ENCODE results near the gene ABHD2. TPM values are rescaled to one million over a fixed set of nuclear protein-coding genes. Genes with fewer than 3 reads are reported as not detected.

Gene ABHD2
- total RNA-seq, 1 experiment from 2014 or later: 29.7 TPM

DNA sequence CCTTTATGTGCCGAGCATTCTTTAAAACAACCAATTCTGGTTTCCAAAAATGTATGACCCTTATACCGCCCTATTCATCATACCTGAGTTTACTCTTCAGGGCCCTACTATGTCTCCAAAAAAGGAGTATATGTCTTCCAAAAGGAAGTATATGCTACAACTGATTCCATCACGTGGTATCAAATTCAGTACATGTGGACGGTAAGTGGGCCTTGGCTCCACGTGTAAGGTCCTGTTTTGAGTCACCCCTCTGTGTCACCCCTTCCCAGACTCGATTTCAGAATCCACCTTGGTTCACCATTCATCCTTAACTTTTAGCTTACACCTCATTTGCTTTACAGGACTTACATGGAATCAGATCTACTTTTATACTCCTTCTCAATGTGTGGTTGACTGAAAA lies 37.8 kb downstream of the ABHD2 start (continued):
- TF ChIP-seq NR2C2 (CRISPR knock-in tag; IDR thresholded peaks at IDR 0.05) (no peak), ZNF232 (CRISPR knock-in tag; IDR thresholded peaks at IDR 0.05) (no peak)
- TF ChIP-seq, protein P1, sequence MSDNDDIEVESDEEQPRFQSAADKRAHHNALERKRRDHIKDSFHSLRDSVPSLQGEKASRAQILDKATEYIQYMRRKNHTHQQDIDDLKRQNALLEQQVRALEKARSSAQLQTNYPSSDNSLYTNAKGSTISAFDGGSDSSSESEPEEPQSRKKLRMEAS (CRISPR knock-in tag; IDR thresholded peaks at IDR 0.05): no peak

DNA sequence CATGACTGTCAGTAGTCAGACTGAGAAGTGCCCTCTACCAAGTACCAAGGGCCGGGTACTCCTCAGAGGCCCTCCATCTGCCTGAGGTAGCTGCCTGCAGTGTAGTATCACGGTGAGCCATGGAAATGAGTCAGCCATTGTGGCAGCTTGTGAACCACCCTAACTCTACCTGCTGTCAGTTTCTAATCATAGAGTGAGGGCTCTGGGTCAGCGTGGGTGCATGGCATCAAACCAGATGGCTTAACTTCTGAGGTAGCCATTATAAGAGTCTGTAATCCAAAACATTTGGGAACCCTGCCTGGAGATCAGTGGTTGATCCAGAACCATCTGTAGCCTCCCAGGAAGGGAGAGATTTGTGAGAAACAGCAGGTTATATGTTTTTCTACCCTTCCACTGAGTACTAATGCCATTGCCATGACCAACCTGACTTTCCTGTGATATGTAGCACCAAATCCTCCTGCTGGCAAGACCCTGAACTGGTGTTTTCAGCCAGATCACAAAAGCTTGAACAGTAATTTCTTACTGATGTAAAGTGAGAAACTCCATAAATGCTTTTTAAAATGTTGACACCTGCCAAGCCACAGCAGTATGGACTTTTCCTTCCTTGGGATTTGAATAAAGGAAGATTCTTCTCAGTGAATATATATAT lies 38.9 kb downstream of the ABHD2 start:
- ChIA-PET CTCF (interaction anchor here (0.7 to 4.4 kb wide), 10 partner anchors 11 to 80 kb away, joined by 3 to 49 read pairs (median 6); partner anchors contain the start of gene ABHD2), POLR2A (no interaction called here)

DNA sequence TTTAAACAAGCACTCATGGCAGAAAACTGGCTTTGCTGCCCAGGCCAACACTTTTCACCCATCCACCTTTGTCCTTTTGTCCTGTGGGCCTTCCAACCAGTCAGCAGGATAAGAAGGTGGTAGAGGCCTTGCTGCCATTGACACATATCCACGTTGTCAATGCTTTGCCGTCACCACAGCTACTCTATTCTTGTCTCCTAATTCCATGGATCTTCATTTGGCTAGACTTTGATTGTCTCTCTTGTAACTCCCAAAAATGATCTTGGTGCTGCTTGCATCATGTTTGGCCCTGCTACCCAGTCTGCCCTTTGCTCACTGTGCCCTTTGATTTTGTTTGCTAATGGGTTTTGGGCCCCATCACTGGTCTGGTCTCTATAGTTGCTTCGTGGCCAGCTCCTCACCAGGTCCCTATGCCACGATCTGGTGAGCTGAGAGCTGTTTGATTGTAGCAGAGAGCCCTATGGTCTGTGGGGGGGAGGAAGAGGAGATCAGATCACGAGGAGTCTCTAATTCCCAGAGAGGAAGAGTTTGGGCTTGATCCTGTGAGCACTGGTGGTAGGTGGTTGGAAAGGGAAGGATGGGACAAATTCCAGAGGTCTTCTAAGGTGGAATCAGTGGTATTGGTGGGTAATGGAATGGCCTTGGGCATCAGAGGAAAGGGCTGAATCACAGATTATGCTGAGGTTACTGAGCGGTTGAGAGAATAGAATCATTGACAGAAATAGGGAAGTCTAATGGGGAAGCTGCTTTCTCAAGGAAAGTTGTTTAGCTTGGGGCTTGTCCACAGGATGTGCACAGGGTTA lies 40.3 kb downstream of the ABHD2 start:
- Mint-ChIP-seq H3K9me3 (no peaks in the 10 kb centered on the region), H3K27me3 (ENCODE audit: low read depth) (no peaks in the 10 kb centered on the region), H3K4me1 (no peaks in the 10 kb centered on the region), H3K4me3 (no peak overlapping the region), H3K36me3 (peaks cover 10% of the 10 kb centered on the region), H3K27ac (no peak overlapping the region)
- CTCF ChIA-PET: interaction anchor here (0.7 to 4.4 kb wide), 32 partner anchors 10 to 250 kb away, joined by 3 to 49 read pairs (median 8); partner anchors contain the start of gene ABHD2
- POLR2A ChIA-PET: interaction anchor here (1.0 to 1.1 kb wide), 2 partner anchors 14 to 40 kb away, joined by 3 read pairs; partner anchors contain the start of gene ABHD2
- DNase-seq (ENCODE audit: low spot score) (no peak), ATAC-seq (no peak)
- TF ChIP-seq NFE2L1 (CRISPR knock-in tag; IDR thresholded peaks at IDR 0.05) (no peak), GABPB1 (CRISPR knock-in tag; IDR thresholded peaks at IDR 0.05) (peak; percentile 92), NR2C2 (CRISPR knock-in tag; IDR thresholded peaks at IDR 0.05) (no peak)

More for the DNA sequence above, 38.9 kb downstream of the ABHD2 start:
- TF ChIP-seq SOX15 (CRISPR knock-in tag; IDR thresholded peaks at IDR 0.05) (no peak), ATF1 (CRISPR knock-in tag; IDR thresholded peaks at IDR 0.05) (no peak), MXD4 (CRISPR knock-in tag; IDR thresholded peaks at IDR 0.05; ENCODE audit: borderline replicate concordance) (no peak), ELF4 (CRISPR knock-in tag; IDR thresholded peaks at IDR 0.05; ENCODE audit: low read depth) (no peak), ZNF671 (CRISPR knock-in tag; IDR thresholded peaks at IDR 0.05) (no peak), ZNF416 (CRISPR knock-in tag; IDR thresholded peaks at IDR 0.05) (no peak), FOXP1 (CRISPR knock-in tag; IDR thresholded peaks at IDR 0.05; ENCODE audit: borderline replicate concordance) (no peak)
- Mint-ChIP-seq H3K4me1 (peaks cover 11% of the 10 kb centered on the region), H3K27me3 (ENCODE audit: low read depth) (no peaks in the 10 kb centered on the region), H3K36me3 (peaks cover 10% of the 10 kb centered on the region), H3K9me3 (no peaks in the 10 kb centered on the region), H3K27ac (no peak overlapping the region), H3K4me3 (no peak overlapping the region)
- DNase-seq (ENCODE audit: low spot score) (no peak), ATAC-seq (no peak)

DNA sequence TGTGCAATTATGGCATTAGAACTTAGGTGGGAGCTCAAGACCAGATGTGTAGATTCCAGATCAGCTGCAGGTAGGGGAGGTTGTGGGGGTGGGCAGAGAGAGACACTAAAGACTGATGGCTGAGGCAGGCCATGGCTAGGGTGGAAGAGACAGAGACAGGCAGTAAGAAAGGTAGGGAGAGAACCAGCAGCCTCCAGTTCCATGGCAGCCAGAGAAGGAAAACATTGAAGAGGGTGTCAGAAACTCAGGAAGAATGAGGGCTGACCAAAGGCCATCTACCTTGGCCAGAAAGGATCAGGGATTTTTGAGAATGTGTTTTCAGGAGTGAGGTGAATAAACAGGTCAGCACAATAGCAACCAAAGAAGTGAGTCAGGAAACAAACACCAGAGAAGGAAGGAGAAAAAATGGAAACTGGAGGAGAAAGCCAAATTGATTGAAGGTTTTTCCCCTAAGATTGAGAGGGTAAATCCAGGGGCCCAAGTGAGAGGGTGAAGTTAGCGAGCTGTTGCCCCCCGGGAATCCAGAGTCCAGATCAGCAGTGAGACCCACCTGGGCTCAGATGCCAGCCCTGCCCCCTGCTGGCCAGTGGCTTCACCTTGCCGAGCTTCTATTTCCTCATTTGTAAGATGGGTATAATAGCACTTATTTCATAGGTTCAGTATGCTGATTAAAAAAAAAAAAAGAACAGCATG lies 41.0 kb downstream of the ABHD2 start:
- ATAC-seq: peak; percentile 87
- no peaks in the 10 kb centered on the region for H3K27me3 Mint-ChIP-seq (ENCODE audit: low read depth)
- peak; percentile 81 for DNase-seq (ENCODE audit: low spot score)
- POLR2A ChIA-PET: interaction anchor here (1.0 to 1.1 kb wide), 2 partner anchors 14 to 41 kb away, joined by 3 read pairs; partner anchors contain the start of gene ABHD2
- CTCF ChIA-PET: interaction anchor here (0.6 to 4.4 kb wide), 50 partner anchors 10 to 476 kb away, joined by 3 to 49 read pairs (median 6); partner anchors contain the start of genes ABHD2 and HAPLN3
- H3K27ac Mint-ChIP-seq: no peak overlapping the region
- TF ChIP-seq JUN (CRISPR knock-in tag; IDR thresholded peaks at IDR 0.05): no peak
- no peak for TF ChIP-seq NR1H2 (CRISPR knock-in tag; IDR thresholded peaks at IDR 0.05)
- TF ChIP-seq, protein P2, sequence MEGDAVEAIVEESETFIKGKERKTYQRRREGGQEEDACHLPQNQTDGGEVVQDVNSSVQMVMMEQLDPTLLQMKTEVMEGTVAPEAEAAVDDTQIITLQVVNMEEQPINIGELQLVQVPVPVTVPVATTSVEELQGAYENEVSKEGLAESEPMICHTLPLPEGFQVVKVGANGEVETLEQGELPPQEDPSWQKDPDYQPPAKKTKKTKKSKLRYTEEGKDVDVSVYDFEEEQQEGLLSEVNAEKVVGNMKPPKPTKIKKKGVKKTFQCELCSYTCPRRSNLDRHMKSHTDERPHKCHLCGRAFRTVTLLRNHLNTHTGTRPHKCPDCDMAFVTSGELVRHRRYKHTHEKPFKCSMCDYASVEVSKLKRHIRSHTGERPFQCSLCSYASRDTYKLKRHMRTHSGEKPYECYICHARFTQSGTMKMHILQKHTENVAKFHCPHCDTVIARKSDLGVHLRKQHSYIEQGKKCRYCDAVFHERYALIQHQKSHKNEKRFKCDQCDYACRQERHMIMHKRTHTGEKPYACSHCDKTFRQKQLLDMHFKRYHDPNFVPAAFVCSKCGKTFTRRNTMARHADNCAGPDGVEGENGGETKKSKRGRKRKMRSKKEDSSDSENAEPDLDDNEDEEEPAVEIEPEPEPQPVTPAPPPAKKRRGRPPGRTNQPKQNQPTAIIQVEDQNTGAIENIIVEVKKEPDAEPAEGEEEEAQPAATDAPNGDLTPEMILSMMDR (IDR thresholded peaks at IDR 0.05): peak; percentile 68
- no peak for TF ChIP-seq PRRX2 (CRISPR knock-in tag; IDR thresholded peaks at IDR 0.05)
- H3K4me3 Mint-ChIP-seq: no peak overlapping the region
- H3K9me3 Mint-ChIP-seq: no peaks in the 10 kb centered on the region
- H3K36me3 Mint-ChIP-seq: peaks cover 10% of the 10 kb centered on the region
- H3K4me1 Mint-ChIP-seq: no peaks in the 10 kb centered on the region
